Measurements from ENCODE around the gene PCDHA9.
"Not testable (repeated sequence)": the region's sequence is repeated elsewhere in the genome, so short reads cannot be mapped to it uniquely, and the experiment has no call there.

Gene PCDHA9

DNA sequence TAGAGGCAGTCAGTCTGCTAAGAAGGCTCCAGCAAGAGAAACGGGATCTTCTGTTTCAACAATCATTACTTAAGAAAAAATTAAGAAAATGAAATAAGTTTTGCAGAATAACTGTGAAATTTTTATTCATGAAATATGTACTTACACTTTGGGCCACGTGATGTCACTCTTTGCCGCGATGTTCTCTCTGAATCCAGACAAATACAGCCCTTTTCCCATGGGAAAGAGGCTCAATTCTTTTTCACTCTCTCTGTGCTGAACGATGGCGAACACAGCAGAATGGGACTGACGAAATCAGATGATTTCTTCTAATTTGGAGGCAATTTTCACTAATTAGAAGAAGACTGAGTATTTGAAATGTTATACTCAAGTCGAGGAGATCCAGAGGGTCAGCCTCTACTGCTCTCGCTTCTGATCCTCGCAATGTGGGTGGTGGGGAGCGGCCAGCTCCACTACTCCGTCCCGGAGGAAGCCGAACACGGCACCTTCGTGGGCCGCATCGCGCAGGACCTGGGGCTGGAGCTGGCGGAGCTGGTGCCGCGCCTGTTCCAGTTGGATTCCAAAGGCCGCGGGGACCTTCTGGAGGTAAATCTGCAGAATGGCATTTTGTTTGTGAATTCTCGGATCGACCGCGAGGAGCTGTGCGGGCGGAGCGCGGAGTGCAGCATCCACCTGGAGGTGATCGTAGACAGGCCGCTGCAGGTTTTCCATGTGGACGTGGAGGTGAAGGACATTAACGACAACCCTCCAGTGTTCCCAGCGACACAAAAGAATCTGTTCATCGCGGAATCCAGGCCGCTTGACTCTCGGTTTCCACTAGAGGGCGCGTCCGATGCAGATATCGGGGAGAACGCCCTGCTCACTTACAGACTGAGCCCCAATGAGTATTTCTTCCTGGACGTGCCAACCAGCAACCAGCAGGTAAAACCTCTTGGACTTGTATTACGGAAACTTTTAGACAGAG is at the start of gene PCDHA9:
Gene PCDHA9, plus strand, starts transcription at position 244 of the 964 bp plus-strand sequence. Its CDS starts 114 bp downstream, at position 358.
- not testable (repeated sequence) for DNase-seq

GRCh38 chr5:140800816-140801493 is 47.2 kb upstream of the PCDHA9 start, which contains the start of gene PCDHA3:
Gene PCDHA3, plus strand, starts transcription at chr5:140801057.
- DNase-seq = no peak

DNA sequence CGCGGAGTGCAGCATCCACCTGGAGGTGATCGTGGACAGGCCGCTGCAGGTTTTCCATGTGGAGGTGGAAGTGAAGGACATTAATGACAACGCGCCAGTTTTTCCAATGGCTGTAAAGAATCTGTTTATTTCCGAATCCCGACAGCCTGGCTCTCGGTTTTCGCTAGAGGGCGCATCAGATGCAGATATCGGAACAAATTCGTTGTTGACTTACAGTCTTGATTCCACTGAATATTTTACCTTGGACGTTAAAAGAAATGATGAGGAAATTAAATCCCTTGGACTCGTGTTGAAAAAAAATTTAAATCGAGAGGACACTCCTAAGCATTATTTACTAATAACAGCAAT is 46.7 kb upstream of the PCDHA9 start:
- no peak for DNase-seq

- not testable (repeated sequence) for DNase-seq
Observed at GRCh38 chr5:140802381-140802780, 45.8 kb upstream of the PCDHA9 start.

DNA sequence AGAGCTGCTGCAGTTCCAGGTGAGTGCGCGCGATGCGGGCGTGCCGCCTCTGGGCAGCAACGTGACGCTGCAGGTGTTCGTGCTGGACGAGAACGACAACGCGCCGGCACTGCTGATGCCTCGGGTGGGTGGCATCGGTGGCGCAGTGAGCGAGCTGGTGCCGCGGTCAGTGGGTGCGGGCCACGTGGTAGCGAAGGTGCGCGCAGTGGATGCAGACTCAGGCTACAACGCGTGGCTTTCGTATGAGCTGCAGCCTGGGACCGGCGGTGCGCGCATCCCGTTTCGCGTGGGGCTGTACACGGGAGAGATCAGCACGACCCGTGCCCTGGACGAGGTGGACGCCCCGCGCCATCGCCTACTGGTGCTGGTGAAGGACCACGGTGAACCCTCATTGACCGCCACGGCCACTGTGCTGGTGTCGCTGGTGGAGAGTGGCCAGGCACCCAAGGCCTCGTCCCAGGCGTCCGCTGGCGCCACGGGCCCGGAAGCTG is 45.4 kb upstream of the PCDHA9 start:
- no peak for DNase-seq

DNA sequence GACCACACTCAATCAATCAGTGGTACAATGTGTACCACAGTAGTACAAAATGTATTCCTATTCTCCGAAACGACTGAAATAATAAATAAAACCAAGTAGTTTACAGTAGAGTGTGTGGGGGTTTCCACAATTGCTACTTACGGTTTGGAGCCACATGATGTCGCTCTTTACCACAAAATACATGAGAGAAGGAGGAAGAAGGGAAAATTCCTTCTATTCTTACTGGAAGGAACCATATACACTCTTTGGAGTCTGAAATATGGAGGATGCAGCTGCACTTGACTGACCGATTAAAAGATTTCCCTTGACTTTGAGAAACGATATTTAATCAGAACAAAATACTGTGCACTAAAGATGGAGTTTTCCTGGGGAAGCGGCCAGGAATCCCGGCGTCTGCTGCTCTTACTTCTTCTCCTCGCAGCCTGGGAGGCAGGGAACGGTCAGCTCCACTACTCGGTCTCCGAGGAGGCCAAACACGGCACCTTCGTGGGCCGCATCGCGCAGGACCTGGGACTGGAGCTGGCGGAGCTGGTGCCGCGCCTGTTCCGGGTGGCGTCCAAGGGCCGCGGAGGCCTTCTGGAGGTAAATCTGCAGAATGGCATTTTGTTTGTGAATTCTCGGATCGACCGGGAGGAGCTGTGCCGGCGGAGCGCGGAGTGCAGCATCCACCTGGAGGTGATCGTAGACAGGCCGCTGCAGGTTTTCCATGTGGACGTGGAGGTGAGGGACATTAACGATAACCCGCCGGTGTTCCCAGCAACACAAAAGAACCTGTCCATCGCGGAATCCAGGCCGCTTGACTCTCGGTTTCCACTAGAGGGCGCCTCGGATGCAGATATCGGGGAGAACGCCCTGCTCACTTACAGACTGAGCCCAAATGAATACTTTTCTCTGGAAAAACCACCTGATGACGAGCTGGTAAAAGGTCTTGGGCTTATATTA is 41.1 kb upstream of the PCDHA9 start, which contains the start of gene PCDHA4:
Gene PCDHA4, plus strand, starts transcription at position 235 of the 942 bp plus-strand sequence.
- no peak for DNase-seq

DNA sequence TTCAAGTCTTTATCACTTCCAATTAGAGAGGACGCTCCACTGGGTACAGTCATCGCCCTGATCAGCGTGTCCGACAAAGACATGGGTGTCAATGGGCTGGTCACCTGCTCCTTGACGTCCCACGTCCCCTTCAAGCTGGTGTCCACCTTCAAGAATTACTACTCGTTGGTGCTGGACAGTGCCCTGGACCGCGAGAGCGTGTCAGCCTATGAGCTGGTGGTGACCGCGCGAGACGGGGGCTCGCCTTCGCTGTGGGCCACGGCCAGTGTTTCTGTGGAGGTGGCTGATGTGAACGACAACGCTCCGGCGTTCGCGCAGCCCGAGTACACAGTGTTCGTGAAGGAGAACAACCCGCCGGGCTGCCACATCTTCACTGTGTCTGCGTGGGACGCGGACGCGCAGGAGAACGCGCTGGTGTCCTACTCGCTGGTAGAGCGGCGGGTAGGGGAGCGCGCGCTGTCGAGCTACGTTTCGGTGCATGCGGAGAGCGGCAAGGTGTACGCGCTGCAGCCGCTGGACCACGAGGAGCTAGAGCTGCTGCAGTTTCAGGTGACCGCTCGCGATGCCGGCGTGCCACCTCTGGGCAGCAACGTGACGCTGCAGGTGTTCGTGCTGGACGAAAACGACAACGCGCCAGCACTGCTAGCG is 39.8 kb upstream of the PCDHA9 start:
- not testable (repeated sequence) for DNase-seq

DNA sequence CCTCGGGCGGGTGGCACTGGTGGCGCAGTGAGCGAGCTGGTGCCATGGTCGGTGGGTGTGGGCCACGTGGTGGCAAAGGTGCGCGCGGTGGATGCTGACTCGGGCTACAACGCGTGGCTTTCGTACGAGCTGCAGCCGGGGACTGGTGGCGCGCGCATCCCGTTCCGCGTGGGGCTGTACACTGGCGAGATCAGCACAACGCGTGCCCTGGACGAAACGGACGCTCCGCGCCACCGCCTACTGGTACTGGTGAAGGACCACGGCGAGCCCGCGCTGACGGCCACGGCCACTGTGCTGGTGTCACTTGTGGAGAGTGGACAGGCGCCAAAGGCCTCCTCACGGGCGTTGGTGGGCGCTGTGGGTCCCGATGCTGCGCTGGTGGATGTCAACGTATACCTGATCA is 39.3 kb upstream of the PCDHA9 start:
- DNase-seq = no peak

- DNase-seq = no peak
Observed at GRCh38 chr5:140821375-140822280, 26.6 kb upstream of the PCDHA9 start, which contains the start of gene PCDHA5. Gene PCDHA5, plus strand, starts transcription at chr5:140821613.

DNA sequence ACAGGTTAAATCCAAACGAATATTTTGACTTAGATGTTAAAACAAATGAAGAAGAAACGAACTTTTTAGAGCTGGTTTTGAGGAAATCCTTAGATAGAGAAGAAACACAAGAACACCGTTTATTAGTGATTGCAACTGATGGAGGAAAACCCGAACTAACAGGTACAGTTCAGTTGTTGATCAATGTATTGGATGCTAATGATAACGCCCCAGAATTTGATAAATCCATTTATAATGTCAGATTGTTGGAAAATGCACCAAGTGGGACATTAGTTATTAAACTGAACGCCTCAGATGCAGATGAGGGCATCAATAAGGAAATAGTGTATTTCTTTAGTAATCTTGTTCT is 25.9 kb upstream of the PCDHA9 start:
- DNase-seq = no peak

DNA sequence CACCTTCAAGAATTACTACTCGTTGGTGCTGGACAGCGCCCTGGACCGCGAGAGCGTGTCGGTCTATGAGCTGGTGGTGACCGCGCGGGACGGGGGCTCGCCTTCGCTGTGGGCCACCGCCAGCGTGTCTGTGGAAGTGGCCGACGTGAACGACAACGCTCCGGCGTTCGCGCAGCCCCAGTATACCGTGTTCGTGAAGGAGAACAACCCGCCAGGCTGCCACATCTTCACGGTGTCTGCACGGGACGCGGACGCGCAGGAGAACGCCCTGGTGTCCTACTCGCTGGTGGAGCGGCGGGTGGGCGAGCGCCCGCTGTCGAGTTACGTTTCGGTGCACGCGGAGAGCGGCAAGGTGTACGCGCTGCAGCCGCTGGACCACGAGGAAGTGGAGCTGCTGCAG is 25.2 kb upstream of the PCDHA9 start:
- DNase-seq = not testable (repeated sequence)

DNA sequence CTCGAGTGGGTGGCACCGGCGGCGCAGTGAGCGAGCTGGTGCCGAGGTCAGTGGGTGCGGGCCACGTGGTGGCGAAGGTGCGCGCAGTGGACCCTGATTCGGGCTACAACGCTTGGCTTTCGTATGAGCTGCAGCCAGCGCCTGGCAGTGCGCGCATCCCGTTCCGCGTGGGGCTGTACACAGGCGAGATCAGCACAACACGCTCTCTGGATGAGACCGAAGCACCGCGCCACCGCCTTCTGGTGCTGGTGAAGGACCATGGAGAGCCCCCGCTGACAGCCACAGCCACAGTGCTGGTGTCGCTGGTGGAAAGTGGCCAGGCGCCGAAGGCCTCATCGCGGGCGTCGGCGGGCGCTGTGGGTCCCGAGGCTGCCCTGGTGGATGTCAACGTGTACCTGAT is 24.7 kb upstream of the PCDHA9 start:
- DNase-seq = no peak

DNA sequence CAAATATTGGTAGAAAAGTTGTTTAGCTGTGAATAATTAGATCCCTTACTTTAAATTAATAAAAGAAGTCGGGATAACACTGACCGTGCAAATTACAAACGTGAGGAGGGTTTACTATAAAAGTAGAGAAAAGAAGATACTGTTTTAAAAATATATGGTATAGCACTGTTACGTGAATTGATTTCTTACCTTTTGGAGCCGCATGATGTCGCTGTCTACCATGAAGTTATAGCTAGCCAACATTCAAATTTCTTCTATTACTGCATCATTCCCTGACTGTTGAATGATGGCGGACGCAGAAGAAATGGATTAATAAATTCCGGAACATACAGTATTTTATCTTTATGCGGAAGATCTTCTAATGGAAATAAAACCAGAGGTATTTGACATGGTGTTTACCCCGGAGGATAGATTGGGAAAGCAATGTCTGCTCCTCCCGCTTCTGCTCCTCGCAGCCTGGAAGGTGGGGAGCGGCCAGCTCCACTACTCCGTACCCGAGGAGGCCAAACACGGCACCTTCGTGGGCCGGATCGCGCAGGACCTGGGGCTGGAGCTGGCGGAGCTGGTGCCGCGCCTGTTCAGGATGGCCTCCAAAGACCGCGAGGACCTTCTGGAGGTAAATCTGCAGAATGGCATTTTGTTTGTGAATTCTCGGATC is 20.3 kb upstream of the PCDHA9 start, which contains the start of gene PCDHA6:
Gene PCDHA6, plus strand, starts transcription at position 257 of the 658 bp plus-strand sequence. Its CDS starts 132 bp downstream, at position 389.
- no peak for DNase-seq

GRCh38 chr5:140828362-140828737 is 19.8 kb upstream of the PCDHA9 start:
- no peak for DNase-seq

DNA sequence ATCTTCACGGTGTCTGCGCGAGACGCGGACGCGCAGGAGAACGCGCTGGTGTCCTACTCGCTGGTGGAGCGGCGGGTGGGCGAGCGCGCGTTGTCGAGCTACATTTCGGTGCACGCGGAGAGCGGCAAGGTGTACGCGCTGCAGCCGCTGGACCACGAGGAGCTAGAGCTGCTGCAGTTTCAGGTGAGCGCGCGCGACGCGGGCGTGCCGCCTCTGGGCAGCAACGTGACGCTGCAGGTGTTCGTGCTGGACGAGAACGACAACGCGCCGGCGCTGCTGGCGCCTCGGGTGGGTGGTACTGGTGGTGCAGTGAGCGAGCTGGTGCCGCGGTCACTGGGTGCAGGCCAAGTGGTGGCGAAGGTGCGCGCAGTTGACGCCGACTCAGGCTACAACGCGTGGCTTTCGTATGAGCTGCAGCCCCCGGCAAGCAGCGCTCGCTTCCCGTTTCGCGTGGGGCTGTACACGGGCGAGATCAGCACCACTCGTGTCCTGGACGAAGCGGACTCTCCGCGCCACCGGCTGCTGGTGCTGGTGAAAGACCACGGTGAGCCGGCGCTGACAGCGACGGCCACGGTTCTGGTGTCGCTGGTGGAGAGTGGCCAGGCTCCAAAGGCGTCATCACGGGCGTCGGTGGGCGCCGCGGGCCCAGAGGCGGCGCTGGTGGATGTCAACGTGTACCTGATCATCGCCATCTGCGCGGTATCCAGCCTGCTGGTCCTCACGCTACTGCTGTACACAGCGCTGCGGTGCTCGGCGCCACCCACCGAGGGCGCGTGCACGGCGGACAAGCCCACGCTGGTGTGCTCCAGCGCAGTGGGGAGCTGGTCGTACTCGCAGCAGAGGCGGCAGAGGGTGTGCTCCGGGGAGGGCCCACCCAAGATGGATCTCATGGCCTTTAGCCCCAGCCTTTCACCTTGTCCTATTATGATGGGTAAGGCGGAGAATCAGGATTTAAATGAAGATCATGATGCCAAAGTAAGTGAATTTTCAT is 18.4 kb upstream of the PCDHA9 start:
- not testable (repeated sequence) for DNase-seq

DNA sequence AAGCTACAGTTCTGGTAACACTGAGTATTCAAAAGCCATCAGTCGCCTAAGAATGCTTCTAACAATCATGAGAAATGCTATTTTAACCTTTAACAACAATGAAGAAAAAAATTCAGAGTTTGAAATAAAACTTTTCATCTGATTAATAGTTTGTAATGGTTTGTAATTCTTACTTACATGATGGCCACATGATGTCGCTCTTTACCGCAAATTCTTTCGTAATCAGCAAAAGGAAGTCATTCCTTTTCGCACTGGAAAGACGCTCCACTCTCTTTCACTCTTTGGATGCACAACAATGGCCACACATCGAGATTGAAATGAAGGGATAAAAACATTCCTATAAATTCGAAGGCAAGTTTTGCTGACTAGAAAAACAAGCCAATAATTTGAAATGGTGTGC is 14.2 kb upstream of the PCDHA9 start, which contains the start of gene PCDHA7:
Gene PCDHA7, plus strand, starts transcription at position 277 of the 400 bp plus-strand sequence. Its CDS starts 115 bp downstream, at position 392.
- no peak for DNase-seq

- DNase-seq = not testable (repeated sequence)
Observed at GRCh38 chr5:140834439-140835008, 13.7 kb upstream of the PCDHA9 start.

Measured in activated naive CD4-positive, alpha-beta T cell treated with Interleukin-2 at 50 U/mL for 16 hours (primary cell).